Trophoblast cell (in vitro differentiated cells and primary cell): ENCODE measurements around the gene CEBPA.

Experiments used
- DNase-seq, 2 donors: peaks; one replicate each; pipeline ENCODE4 v3.0.0-alpha.2; 2016
- H2AFZ ChIP-seq: 2 replicates; pipeline ENCODE4 v1.6.1; 2013; ENCODE audit warnings: low read length, moderate library complexity, mild to moderate bottlenecking; ENCODE audit not compliant: insufficient read depth, poor library complexity
- H2AK5ac ChIP-seq: 2 replicates; pipeline ENCODE4 v1.6.1; 2013; ENCODE audit warnings: mild to moderate bottlenecking, low read length
- H2BK120ac ChIP-seq: 2 replicates; pipeline ENCODE4 v1.6.1; 2013; ENCODE audit warnings: low read length, mild to moderate bottlenecking, moderate library complexity; ENCODE audit not compliant: insufficient read depth, poor library complexity
- H2BK12ac ChIP-seq: 2 replicates; pipeline ENCODE4 v1.6.1; 2013; ENCODE audit warnings: mild to moderate bottlenecking, low read length, moderate library complexity
- H2BK5ac ChIP-seq: 2 replicates; pipeline ENCODE4 v1.6.1; 2013; ENCODE audit warnings: low read length, low read depth, moderate library complexity, mild to moderate bottlenecking; ENCODE audit not compliant: poor library complexity
- H3K14ac ChIP-seq: 2 replicates; pipeline ENCODE4 v1.6.1; 2013; ENCODE audit warnings: mild to moderate bottlenecking, low read length
- H3K18ac ChIP-seq: 2 replicates; pipeline ENCODE4 v1.6.1; 2013; ENCODE audit warnings: mild to moderate bottlenecking, low read length
- H3K23ac ChIP-seq: 2 replicates; pipeline ENCODE4 v1.6.1; 2013; ENCODE audit warnings: low read length
- H3K27ac ChIP-seq: 2 replicates; pipeline ENCODE4 v1.5.1; 2013; ENCODE audit warnings: low read depth, mild to moderate bottlenecking, inconsistent platforms, low read length, moderate library complexity
- H3K27me3 ChIP-seq: 2 replicates; pipeline ENCODE4 v1.6.1; 2013; ENCODE audit warnings: inconsistent platforms, mild to moderate bottlenecking, low read length, moderate library complexity; ENCODE audit not compliant: insufficient read depth
- H3K36me3 ChIP-seq, 2 experiments: 1 replicate in 1 of 2; 2 replicates in 1 of 2; pipeline ENCODE4 v1.6.1; 2013; ENCODE audit warnings: low read length in 2 of 2, mild to moderate bottlenecking in 2 of 2, moderate library complexity in 1 of 2; ENCODE audit not compliant: insufficient read depth in 2 of 2, control insufficient read depth in 1 of 2
- H3K4ac ChIP-seq: 2 replicates; pipeline ENCODE4 v1.6.1; 2013; ENCODE audit warnings: low read depth, mild to moderate bottlenecking, low read length, moderate library complexity
- H3K4me1 ChIP-seq, 2 experiments: 1 replicate in 1 of 2; 2 replicates in 1 of 2; pipeline ENCODE4 v1.6.1; 2013; ENCODE audit warnings: low read length in 2 of 2, mild to moderate bottlenecking in 2 of 2, moderate library complexity in 1 of 2; ENCODE audit not compliant: insufficient read depth in 2 of 2, control insufficient read depth in 1 of 2
- H3K4me2 ChIP-seq: 2 replicates; pipeline ENCODE4 v1.6.1; 2013; ENCODE audit warnings: inconsistent platforms, mild to moderate bottlenecking, low read length, moderate library complexity
- H3K4me3 ChIP-seq: 2 replicates; pipeline ENCODE4 v1.5.1; 2013; ENCODE audit warnings: mild to moderate bottlenecking, low read depth, low read length, inconsistent platforms
- H3K79me1 ChIP-seq: one replicate; pipeline ENCODE4 v1.6.1; 2013; ENCODE audit warnings: low read length
- H3K79me2 ChIP-seq: 2 replicates; pipeline ENCODE4 v1.6.1; 2013; ENCODE audit warnings: low read length, mild to moderate bottlenecking; ENCODE audit not compliant: control insufficient read depth, insufficient read depth, poor library complexity
- H3K9ac ChIP-seq: 2 replicates; pipeline ENCODE4 v1.6.1; 2013; ENCODE audit warnings: mild to moderate bottlenecking, low read length
- H3K9me3 ChIP-seq: 2 replicates; pipeline ENCODE4 v1.6.1; 2013; ENCODE audit warnings: low read depth, mild to moderate bottlenecking, control low read depth, inconsistent platforms, low read length; ENCODE audit not compliant: insufficient read depth
- H4K12ac ChIP-seq: 2 replicates; pipeline ENCODE4 v1.6.1; 2013; ENCODE audit warnings: low read depth, mild to moderate bottlenecking, low read length, moderate library complexity
- H4K8ac ChIP-seq: 2 replicates; pipeline ENCODE4 v1.6.1; 2013; ENCODE audit warnings: low read depth, mild to moderate bottlenecking, low read length, moderate library complexity
- H4K91ac ChIP-seq: one replicate; pipeline ENCODE4 v1.6.1; 2013; ENCODE audit warnings: low read depth, mild to moderate bottlenecking, low read length, moderate library complexity
- WGBS: extraction: QIAGEN DNeasy Blood & Tissue Kit; methylation state at CpG from one replicate; pipeline ENCODE4 v1.1.7; 2013; ENCODE audit warnings: missing lambda C conversion rate; ENCODE audit not compliant: insufficient read length, insufficient coverage; ENCODE audit errors: extremely low coverage; 5-methylcytosine and 5-hydroxymethylcytosine counted together

Gene CEBPA

DNA sequence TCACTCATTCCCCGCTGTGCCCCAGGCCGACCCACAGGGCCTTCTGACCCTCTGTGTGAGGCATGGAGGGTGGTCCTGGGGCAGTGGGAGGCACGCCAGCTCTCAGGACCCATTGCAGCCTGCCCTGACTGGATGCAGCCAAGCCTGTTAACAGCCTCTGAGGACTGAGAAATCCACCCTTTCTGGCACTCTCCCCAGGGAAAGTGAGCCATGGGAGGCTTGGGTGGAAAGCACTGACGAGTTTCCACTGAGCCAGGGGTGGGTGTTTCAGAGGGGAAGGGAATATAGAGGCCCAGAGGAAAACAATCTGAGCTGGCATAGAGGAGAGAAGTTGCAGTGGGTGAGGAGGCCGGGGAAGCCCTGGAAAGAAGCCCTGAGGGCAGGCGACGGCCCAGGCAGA, 46.1 kb downstream of the CEBPA start:
- Histone ChIP-seq H3K23ac (no peak overlapping the region), H3K4ac (no peak overlapping the region), H3K18ac (no peak overlapping the region), H3K27me3 (no peaks in the 10 kb centered on the region), H2BK12ac (no peak overlapping the region), H3K79me2 (no peaks in the 10 kb centered on the region), H2AFZ (no peak overlapping the region), H3K9me3 (peaks cover 2% of the 10 kb centered on the region), H2BK5ac (no peak overlapping the region), H2BK120ac (no peak overlapping the region), H4K8ac (no peak overlapping the region), H3K4me3 (no peak overlapping the region), H3K14ac (no peak overlapping the region), H3K4me2 (no peak overlapping the region), H3K9ac (no peak overlapping the region), H4K91ac (no peak overlapping the region), H3K36me3 (no peaks in the 10 kb centered on the region), H3K79me1 (no peaks in the 10 kb centered on the region), H3K27ac (no peak overlapping the region), H3K4me1 (peaks cover 4 to 6% of the 10 kb centered on the region in 2 experiments), H2AK5ac (no peak overlapping the region), H4K12ac (no peak overlapping the region)
- no peak for DNase-seq
- WGBS = no CpG with 5 or more reads among the region's 7 CpGs

DNA sequence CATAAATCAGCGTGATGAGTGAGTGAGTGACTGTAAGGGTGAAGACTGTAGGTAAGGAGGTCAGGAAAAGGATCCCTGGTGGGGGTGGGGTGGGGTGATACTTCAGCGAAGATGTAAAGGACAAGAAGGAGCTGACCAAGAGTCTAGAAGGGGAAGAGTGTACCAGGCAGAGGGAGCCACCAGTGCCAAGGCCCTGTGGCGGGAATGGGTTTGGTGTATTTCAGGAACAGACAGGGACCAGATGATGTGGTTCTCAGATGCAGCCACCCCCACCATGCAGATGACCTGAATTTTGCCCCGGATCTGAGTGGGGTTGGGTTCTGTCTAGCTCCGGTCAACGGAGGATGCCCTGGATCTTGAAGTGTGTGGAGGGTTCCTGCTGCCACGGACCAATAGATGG, 46.6 kb downstream of the CEBPA start:
- Histone ChIP-seq H2AK5ac (no peak overlapping the region), H3K27ac (no peak overlapping the region), H2BK120ac (no peak overlapping the region), H3K23ac (no peak overlapping the region), H3K27me3 (no peaks in the 10 kb centered on the region), H3K79me1 (peaks cover under 1% of the 10 kb centered on the region), H2AFZ (no peak overlapping the region), H3K4me1 (peaks cover 7 to 8% of the 10 kb centered on the region in 2 experiments), H3K18ac (no peak overlapping the region), H3K4ac (no peak overlapping the region), H3K4me3 (no peak overlapping the region), H4K91ac (no peak overlapping the region), H3K14ac (no peak overlapping the region), H3K36me3 (no peaks in the 10 kb centered on the region), H4K8ac (no peak overlapping the region), H2BK5ac (no peak overlapping the region), H4K12ac (no peak overlapping the region), H2BK12ac (no peak overlapping the region), H3K9ac (no peak overlapping the region), H3K4me2 (no peak overlapping the region), H3K9me3 (peaks cover 2% of the 10 kb centered on the region), H3K79me2 (no peaks in the 10 kb centered on the region)
- no CpG with 5 or more reads among the region's 7 CpGs for WGBS
- no peak for DNase-seq

DNA sequence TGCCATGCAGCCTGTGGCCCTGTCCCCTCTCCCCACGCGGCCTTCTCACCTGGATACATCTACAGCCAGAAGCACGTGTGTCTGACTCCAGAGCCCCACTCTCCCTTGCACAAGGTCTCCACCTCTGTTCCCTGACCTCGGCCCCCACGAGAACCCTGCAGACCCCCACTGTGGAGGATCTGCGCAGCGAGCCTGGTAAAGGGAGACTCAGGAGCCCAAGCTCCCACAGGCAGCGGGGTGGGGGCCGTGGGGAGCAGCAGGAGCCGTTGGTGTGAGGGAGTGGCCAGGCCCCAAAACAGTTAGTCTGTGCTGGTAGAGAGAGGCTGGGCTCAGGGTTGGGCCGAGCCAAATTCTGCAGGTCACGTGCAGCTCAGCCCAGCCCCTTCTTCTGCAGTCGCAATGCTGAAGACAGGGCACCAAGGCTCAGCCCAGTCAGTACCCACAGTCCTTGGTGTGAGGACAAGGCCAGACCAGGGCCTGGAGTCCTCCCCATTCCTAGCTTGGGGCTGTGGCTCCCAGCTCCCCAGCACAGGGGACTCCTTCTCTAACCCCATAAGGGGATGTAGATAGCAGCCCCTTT, 48.0 kb downstream of the CEBPA start:
- H3K9ac ChIP-seq = no peak overlapping the region
- no peak for DNase-seq
- peaks cover 7 to 8% of the 10 kb centered on the region in 2 experiments for H3K4me1 ChIP-seq
- H2BK120ac ChIP-seq = no peak overlapping the region
- H3K9me3 ChIP-seq = peaks cover 9% of the 10 kb centered on the region
- no peaks in the 10 kb centered on the region for H3K79me2 ChIP-seq
- no CpG with 5 or more reads among the region's 13 CpGs for WGBS
- H3K4me3 ChIP-seq = no peak overlapping the region
- peaks cover 3% of the 10 kb centered on the region for H3K79me1 ChIP-seq
- H3K18ac ChIP-seq = no peak overlapping the region
- no peak overlapping the region for H3K23ac ChIP-seq
- no peak overlapping the region for H2AK5ac ChIP-seq
- no peaks in the 10 kb centered on the region for H3K27me3 ChIP-seq
- no peaks in the 10 kb centered on the region for H3K36me3 ChIP-seq
- H2BK5ac ChIP-seq = no peak overlapping the region
- H2AFZ ChIP-seq = no peak overlapping the region
- no peak overlapping the region for H4K91ac ChIP-seq
- no peak overlapping the region for H3K14ac ChIP-seq
- H4K8ac ChIP-seq = no peak overlapping the region
- H2BK12ac ChIP-seq = no peak overlapping the region
- no peak overlapping the region for H3K4ac ChIP-seq
- no peak overlapping the region for H4K12ac ChIP-seq
- no peak overlapping the region for H3K27ac ChIP-seq
- H3K4me2 ChIP-seq = no peak overlapping the region

DNA sequence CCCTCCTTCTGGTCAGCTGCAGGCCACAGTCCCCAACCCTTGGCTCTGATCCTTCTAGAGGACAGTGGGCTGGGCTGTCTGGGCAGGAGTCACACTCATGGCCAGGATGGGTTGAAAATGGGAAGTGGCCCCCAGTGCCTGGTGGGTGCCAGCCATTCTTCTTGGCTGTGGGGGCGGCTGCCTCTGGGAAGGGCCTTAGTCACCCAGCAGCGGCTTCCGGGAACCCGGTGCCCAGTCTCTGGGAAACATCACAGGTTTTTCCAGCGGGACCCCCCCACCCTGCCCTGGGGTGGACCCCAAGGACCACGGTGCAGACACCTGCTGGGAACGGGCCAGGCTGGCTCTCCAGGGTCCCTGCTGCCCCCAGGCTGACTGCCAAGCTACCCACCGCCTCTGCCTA, 49.4 kb downstream of the CEBPA start:
- Histone ChIP-seq H3K36me3 (no peaks in the 10 kb centered on the region), H3K18ac (no peak overlapping the region), H2BK12ac (no peak overlapping the region), H3K14ac (peak overlapping the region; percentile 16), H2AK5ac (no peak overlapping the region), H3K4me2 (no peak overlapping the region), H2AFZ (no peak overlapping the region), H2BK5ac (no peak overlapping the region), H3K27me3 (no peaks in the 10 kb centered on the region), H4K12ac (no peak overlapping the region), H4K91ac (peak overlapping the region; percentile 15), H3K9me3 (peaks cover 9% of the 10 kb centered on the region), H3K79me2 (no peaks in the 10 kb centered on the region), H2BK120ac (no peak overlapping the region), H3K4me1 (peaks cover 8 to 9% of the 10 kb centered on the region in 2 experiments), H3K23ac (no peak overlapping the region), H3K4ac (no peak overlapping the region), H3K79me1 (peaks cover 7% of the 10 kb centered on the region), H3K4me3 (no peak overlapping the region), H3K27ac (no peak overlapping the region), H4K8ac (no peak overlapping the region), H3K9ac (no peak overlapping the region)
- peak in 1 of 2 donors; percentile 25 for DNase-seq
- no CpG with 5 or more reads among the region's 8 CpGs for WGBS
